ENCODE measurements around the gene MAPK12.

GRCh38 chr22:50208939-50209892 is 52.3 kb downstream of the MAPK12 start:
- no peak for TF ChIP-seq CTCF (IDR thresholded peaks at IDR 0.05 in 8 of 11, conservative IDR thresholded peaks at IDR 0.05 in 3 of 11)
- TF ChIP-seq POLR2A (IDR thresholded peaks at IDR 0.05) = no peak
